Mesothelial cell of epicardium (in vitro differentiated cells): ENCODE measurements around the gene EPS8L3. TPM values are rescaled to one million over a fixed set of nuclear protein-coding genes. Genes with fewer than 3 reads are reported as not detected.

ENCODE experiments used
- DNase-seq, 2 experiments: peaks; one replicate each; pipeline ENCODE4 v3.0.0; 2021; ENCODE audit warnings: low spot score in 2 of 2; ENCODE audit not compliant: unreplicated experiment in 2 of 2
- H3K27ac Mint-ChIP-seq: 2 replicates; pipeline ENCODE4 v1.8.0; 2021; ENCODE audit warnings: mixed read lengths
- H3K27me3 Mint-ChIP-seq: 2 replicates; pipeline ENCODE4 v1.8.0; 2021; ENCODE audit warnings: low read depth, mixed read lengths
- H3K36me3 Mint-ChIP-seq: 2 replicates; pipeline ENCODE4 v1.8.0; 2021; ENCODE audit warnings: mixed read lengths
- H3K4me1 Mint-ChIP-seq: 2 replicates; pipeline ENCODE4 v1.8.0; 2021; ENCODE audit warnings: mixed read lengths
- H3K4me3 Mint-ChIP-seq: 2 replicates; pipeline ENCODE4 v1.8.0; 2021; ENCODE audit warnings: mild to moderate bottlenecking, moderate library complexity, mixed read lengths
- H3K9me3 Mint-ChIP-seq: 2 replicates; pipeline ENCODE4 v1.8.0; 2021; ENCODE audit warnings: mixed read lengths
- total RNA-seq: library from RNA; stranded (reverse); gene quantifications from 3 replicates; pipeline ENCODE4 v1.2.1, GENCODE V29; 2021
- TF ChIP-seq, protein P1 (sequence below): fragments of 200-600 bp; sonication (generic); IDR thresholded peaks from one replicate; pipeline ENCODE4 v1.5.0; 2021; ENCODE audit warnings: antibody characterized with exemption; ENCODE audit not compliant: unreplicated experiment

The EPS8L3 gene
- total RNA-seq, 1 donor from 2014 or later, result 0.13 TPM

DNA sequence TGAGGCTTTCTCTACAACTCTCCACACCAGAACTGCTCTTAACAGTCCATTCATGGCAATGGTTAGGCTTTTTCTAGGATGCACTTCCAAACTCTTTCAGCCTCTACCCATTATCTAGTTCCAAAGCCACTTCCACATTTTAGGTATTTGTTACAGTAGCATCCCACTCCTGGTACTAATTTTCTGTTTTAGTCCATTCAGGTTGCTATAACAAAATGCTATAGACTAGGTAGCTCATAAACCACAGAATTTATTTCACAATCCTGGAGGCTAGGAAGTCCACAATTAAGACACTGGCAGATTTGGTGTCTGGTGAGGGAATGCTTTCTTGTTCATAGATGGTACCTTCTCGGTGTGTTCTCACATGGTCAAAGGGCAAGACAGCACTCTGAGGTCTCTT is 17.3 kb upstream of the EPS8L3 start:
- Mint-ChIP-seq H3K4me1 (peaks cover 53% of the 10 kb centered on the region), H3K27ac (peak overlapping the region; percentile 41), H3K27me3 (no peaks in the 10 kb centered on the region), H3K36me3 (no peaks in the 10 kb centered on the region), H3K4me3 (no peak overlapping the region), H3K9me3 (peaks cover 4% of the 10 kb centered on the region)
- no peak for DNase-seq
- TF ChIP-seq, protein P1, sequence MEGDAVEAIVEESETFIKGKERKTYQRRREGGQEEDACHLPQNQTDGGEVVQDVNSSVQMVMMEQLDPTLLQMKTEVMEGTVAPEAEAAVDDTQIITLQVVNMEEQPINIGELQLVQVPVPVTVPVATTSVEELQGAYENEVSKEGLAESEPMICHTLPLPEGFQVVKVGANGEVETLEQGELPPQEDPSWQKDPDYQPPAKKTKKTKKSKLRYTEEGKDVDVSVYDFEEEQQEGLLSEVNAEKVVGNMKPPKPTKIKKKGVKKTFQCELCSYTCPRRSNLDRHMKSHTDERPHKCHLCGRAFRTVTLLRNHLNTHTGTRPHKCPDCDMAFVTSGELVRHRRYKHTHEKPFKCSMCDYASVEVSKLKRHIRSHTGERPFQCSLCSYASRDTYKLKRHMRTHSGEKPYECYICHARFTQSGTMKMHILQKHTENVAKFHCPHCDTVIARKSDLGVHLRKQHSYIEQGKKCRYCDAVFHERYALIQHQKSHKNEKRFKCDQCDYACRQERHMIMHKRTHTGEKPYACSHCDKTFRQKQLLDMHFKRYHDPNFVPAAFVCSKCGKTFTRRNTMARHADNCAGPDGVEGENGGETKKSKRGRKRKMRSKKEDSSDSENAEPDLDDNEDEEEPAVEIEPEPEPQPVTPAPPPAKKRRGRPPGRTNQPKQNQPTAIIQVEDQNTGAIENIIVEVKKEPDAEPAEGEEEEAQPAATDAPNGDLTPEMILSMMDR, result no peak

DNA sequence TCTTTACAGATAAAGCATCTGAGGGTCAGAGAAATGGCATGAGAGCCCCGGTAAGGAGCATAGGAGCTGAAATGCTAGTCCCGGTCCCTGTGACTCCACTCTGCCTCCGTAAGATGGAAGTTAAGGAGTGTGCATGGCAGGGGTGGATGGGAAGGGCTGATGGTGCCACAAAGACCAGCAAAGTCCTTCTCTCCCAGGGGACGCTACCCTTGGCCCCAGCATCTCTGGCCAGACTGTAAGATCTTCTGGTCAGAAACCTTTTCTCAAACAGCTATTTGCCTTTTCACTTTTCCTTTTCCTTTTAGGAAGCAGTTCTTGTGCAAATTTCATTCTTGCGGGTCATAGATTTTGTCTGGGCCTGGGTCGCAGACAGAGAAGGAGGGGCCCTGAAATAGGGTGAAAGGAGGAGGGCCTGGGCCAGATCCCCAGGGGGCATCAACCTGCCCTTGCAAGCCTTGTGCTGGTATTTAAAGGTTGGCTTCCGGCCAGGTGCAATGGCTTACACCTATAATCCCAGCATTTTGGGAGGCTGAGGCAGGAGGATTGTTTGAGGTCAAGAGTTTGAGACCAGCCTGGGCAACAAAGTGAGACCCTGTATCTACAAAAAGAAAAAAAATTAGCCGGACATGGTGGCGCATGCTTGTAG is 14.4 kb upstream of the EPS8L3 start:
- Mint-ChIP-seq H3K36me3 (no peaks in the 10 kb centered on the region), H3K9me3 (peaks cover 4% of the 10 kb centered on the region), H3K4me1 (peaks cover 38% of the 10 kb centered on the region), H3K27ac (no peak overlapping the region), H3K4me3 (no peak overlapping the region), H3K27me3 (no peaks in the 10 kb centered on the region)
- no peak for DNase-seq
- TF ChIP-seq, protein P1, result no peak

DNA sequence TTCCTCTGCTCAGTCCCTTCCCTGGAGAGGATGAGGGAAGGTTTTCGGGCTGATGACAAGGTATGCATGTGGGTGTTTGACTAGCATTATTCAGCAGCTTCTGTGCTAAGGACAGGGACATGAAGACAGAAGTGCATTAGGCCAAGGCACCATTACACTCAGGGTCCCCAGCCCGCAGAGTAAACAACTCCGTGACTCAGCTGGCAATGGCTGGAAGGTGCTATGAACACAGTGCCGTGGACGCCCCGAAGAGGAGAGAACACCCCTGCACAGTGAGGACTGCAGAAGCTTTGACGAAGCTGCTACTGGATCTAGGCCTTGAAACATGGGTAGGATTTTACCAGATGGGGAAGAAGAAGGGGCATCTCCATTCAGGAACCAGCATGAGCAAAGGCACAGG is 13.7 kb upstream of the EPS8L3 start:
- no peak for DNase-seq
- TF ChIP-seq, protein P1, result no peak
- no peak overlapping the region for H3K4me3 Mint-ChIP-seq
- H3K4me1 Mint-ChIP-seq, result peaks cover 31% of the 10 kb centered on the region
- peaks cover 4% of the 10 kb centered on the region for H3K9me3 Mint-ChIP-seq
- peak overlapping the region; percentile 42 for H3K27ac Mint-ChIP-seq
- no peaks in the 10 kb centered on the region for H3K27me3 Mint-ChIP-seq
- no peaks in the 10 kb centered on the region for H3K36me3 Mint-ChIP-seq

- Mint-ChIP-seq H3K27me3 (no peaks in the 10 kb centered on the region), H3K27ac (peak overlapping the region; percentile 58)
- peak; percentile 67 to 88 for DNase-seq
Measured at GRCh38 chr1:109776911-109777310, 13.2 kb upstream of the EPS8L3 start.

GRCh38 chr1:109776206-109776835 is 12.6 kb upstream of the EPS8L3 start:
- Mint-ChIP-seq H3K4me1 (peaks cover 24% of the 10 kb centered on the region), H3K9me3 (peaks cover 4% of the 10 kb centered on the region), H3K36me3 (no peaks in the 10 kb centered on the region), H3K27ac (no peak overlapping the region), H3K4me3 (no peak overlapping the region), H3K27me3 (no peaks in the 10 kb centered on the region)
- no peak for DNase-seq
- TF ChIP-seq, protein P1, result no peak

More at GRCh38 chr1:109776911-109777310, 13.2 kb upstream of the EPS8L3 start:
- peaks cover 27% of the 10 kb centered on the region for H3K4me1 Mint-ChIP-seq
- TF ChIP-seq, protein P1, result peak; percentile 99
- peaks cover 4% of the 10 kb centered on the region for H3K9me3 Mint-ChIP-seq
- no peak overlapping the region for H3K4me3 Mint-ChIP-seq
- H3K36me3 Mint-ChIP-seq, result no peaks in the 10 kb centered on the region
